Small intestine (tissue), 7 donors: Measurements from ENCODE around the gene BOLA3. TPM values are rescaled to one million over a fixed set of nuclear protein-coding genes. Genes with fewer than 3 reads are reported as not detected.

Experiments used
- DNase-seq, 2 donors: peaks; one replicate each; pipeline versions ENCODE4 v3.0.0 to v3.0.0-alpha.2; 2013
- FAIRE-seq: peaks from 2 replicates; lab custom pipeline; 2012; peaks lifted over from hg19 to GRCh38; lab: Jason Lieb, UNC
- H3K27ac ChIP-seq, 3 donors: one replicate each; pipeline ENCODE4 v1.5.1; 2013; ENCODE audit warnings: low read length in 2 of 3, mild to moderate bottlenecking in 2 of 3, control low read depth in 1 of 3, inconsistent platforms in 1 of 3, low read depth in 1 of 3, moderate library complexity in 1 of 3
- H3K27me3 ChIP-seq, 3 donors: one replicate each; pipeline ENCODE4 v1.6.1; 2013; ENCODE audit warnings: low read length in 3 of 3, inconsistent platforms in 1 of 3; ENCODE audit not compliant: control insufficient read depth in 3 of 3, insufficient read depth in 3 of 3
- H3K36me3 ChIP-seq, 3 donors: one replicate each; pipeline ENCODE4 v1.6.1; 2013; ENCODE audit warnings: low read length in 3 of 3, inconsistent platforms in 1 of 3, low read depth in 1 of 3, mild to moderate bottlenecking in 1 of 3, moderate library complexity in 1 of 3; ENCODE audit not compliant: control insufficient read depth in 3 of 3, insufficient read depth in 2 of 3
- H3K4me1 ChIP-seq, 3 donors: one replicate each; pipeline ENCODE4 v1.6.1; 2013; ENCODE audit warnings: low read length in 2 of 3, inconsistent platforms in 1 of 3, low read depth in 1 of 3, mild to moderate bottlenecking in 1 of 3, moderate library complexity in 1 of 3; ENCODE audit not compliant: control insufficient read depth in 3 of 3, insufficient read depth in 2 of 3
- H3K4me3 ChIP-seq, 3 donors: one replicate each; pipeline ENCODE4 v1.5.1; 2013; ENCODE audit warnings: low read length in 3 of 3, control low read depth in 1 of 3, inconsistent platforms in 1 of 3, low read depth in 1 of 3, mild to moderate bottlenecking in 1 of 3, moderate library complexity in 1 of 3
- H3K9me3 ChIP-seq, 2 donors: one replicate each; pipeline ENCODE4 v1.6.1; 2013; ENCODE audit warnings: low read depth in 1 of 2, low read length in 1 of 2; ENCODE audit not compliant: control insufficient read depth in 2 of 2, insufficient read depth in 1 of 2
- WGBS, 3 donors: extraction: QIAGEN DNeasy Blood & Tissue Kit; methylation state at CpG; one replicate each; pipeline ENCODE4 v1.1.7; 2013; 5-methylcytosine and 5-hydroxymethylcytosine counted together
- polyA plus RNA-seq, 4 donors: library from polyadenylated mRNA; stranded (reverse) in 3 of 4; unstranded in 1 of 4; fragments of 200-250 nt in 3 of 4; fragments of 120-200 nt in 1 of 4; gene quantifications; one replicate each; pipeline versions ENCODE4 v1.2.1 to v1.2.3, GENCODE V29; 2013
- donor health status: healthy with polysubstance abuse.
- donor health status: control.
- donor health status: control.
- donor health status: Bipolar disorder and iron deficiency.
- donor health status: healthy.

The BOLA3 gene
- polyA plus RNA-seq, 4 donors, result 26.4 to 75.8 (median 60.0) TPM

- FAIRE-seq (no peak), DNase-seq (no peak)
- 100% methylated on average over 1 of the region's 1 CpG for WGBS, 3 donors
- Histone ChIP-seq H3K27me3 (no peaks in the 10 kb centered on the region), H3K4me1 (no peaks in the 10 kb centered on the region), H3K36me3 (peaks cover 20 to 61% (median 24%) of the 10 kb centered on the region in 3 donors), H3K9me3 (no peaks in the 10 kb centered on the region), H3K27ac (no peak overlapping the region), H3K4me3 (no peak overlapping the region)
Observed at GRCh38 chr2:74164761-74165160, 17.0 kb upstream of the BOLA3 start.

GRCh38 chr2:74162951-74163350, 15.2 kb upstream of the BOLA3 start:
- Histone ChIP-seq H3K9me3 (no peaks in the 10 kb centered on the region), H3K27ac (no peak overlapping the region), H3K4me3 (no peak overlapping the region), H3K27me3 (no peaks in the 10 kb centered on the region), H3K4me1 (no peaks in the 10 kb centered on the region), H3K36me3 (peaks cover 18 to 61% (median 21%) of the 10 kb centered on the region in 3 donors)
- 92 to 98% (median 96%) methylated on average over 6 of the region's 6 CpGs for WGBS, 3 donors
- no peak for DNase-seq
- FAIRE-seq, result no peak

GRCh38 chr2:74155830-74156229, 8.1 kb upstream of the BOLA3 start:
- DNase-seq (no peak), FAIRE-seq (peak; percentile 67)
- Histone ChIP-seq H3K4me3 (no peak overlapping the region), H3K36me3 (peaks cover 4 to 40% (median 13%) of the 10 kb centered on the region in 3 donors), H3K4me1 (no peaks in the 10 kb centered on the region), H3K9me3 (no peaks in the 10 kb centered on the region), H3K27me3 (no peaks in the 10 kb centered on the region), H3K27ac (no peak overlapping the region)
- WGBS, 3 donors, result 85 to 90% (median 89%) methylated on average over 3 of the region's 3 CpGs

- FAIRE-seq, result no peak
- Histone ChIP-seq H3K4me3 (no peak overlapping the region), H3K27ac (no peak overlapping the region), H3K4me1 (peaks cover 0 to 6% (median 0%) of the 10 kb centered on the region in 3 donors), H3K27me3 (no peaks in the 10 kb centered on the region), H3K9me3 (no peaks in the 10 kb centered on the region), H3K36me3 (peaks cover 2 to 17% (median 7%) of the 10 kb centered on the region in 3 donors)
- no peak for DNase-seq
- WGBS, 3 donors, result 91 to 97% (median 95%) methylated on average over 2 of the region's 2 CpGs
Observed at GRCh38 chr2:74152954-74153353, 5.2 kb upstream of the BOLA3 start.

- no peaks in the 10 kb centered on the region for H3K27me3 ChIP-seq
- FAIRE-seq (no peak), DNase-seq (no peak)
- 87 to 93% (median 92%) methylated on average over 7 of the region's 7 CpGs for WGBS, 3 donors
- H3K4me1 ChIP-seq, result peaks cover 5 to 16% (median 8%) of the 10 kb centered on the region in 3 donors
- no peaks in the 10 kb centered on the region for H3K9me3 ChIP-seq
- H3K27ac ChIP-seq, result no peak overlapping the region
- peaks cover 0 to 14% (median 3%) of the 10 kb centered on the region in 3 donors for H3K36me3 ChIP-seq
- H3K4me3 ChIP-seq, result no peak overlapping the region
Observed at GRCh38 chr2:74149570-74150319, 2.0 kb upstream of the BOLA3 start.

- Histone ChIP-seq H3K27me3 (no peaks in the 10 kb centered on the region), H3K4me1 (peaks cover 5 to 16% (median 8%) of the 10 kb centered on the region in 3 donors), H3K36me3 (peaks cover 0 to 20% (median 2%) of the 10 kb centered on the region in 3 donors), H3K27ac (no peak overlapping the region), H3K9me3 (no peaks in the 10 kb centered on the region), H3K4me3 (no peak overlapping the region)
- FAIRE-seq (no peak), DNase-seq (no peak)
- WGBS, 3 donors, result 85 to 90% (median 86%) methylated on average over 5 of the region's 5 CpGs
Observed at GRCh38 chr2:74149247-74149525, 1.5 kb upstream of the BOLA3 start.

- Histone ChIP-seq H3K9me3 (no peaks in the 10 kb centered on the region), H3K27me3 (no peaks in the 10 kb centered on the region), H3K4me3 (peak overlapping the region in 2 of 3 donors; percentile 75 to 78), H3K27ac (peak overlapping the region; percentile 14 to 87 (median 78)), H3K4me1 (peaks cover 5 to 16% (median 8%) of the 10 kb centered on the region in 3 donors), H3K36me3 (peaks cover 0 to 17% (median 0%) of the 10 kb centered on the region in 3 donors)
- DNase-seq (no peak), FAIRE-seq (no peak)
- WGBS, 3 donors, result 51 to 70% (median 68%) methylated on average over 16 of the region's 16 CpGs
Observed at GRCh38 chr2:74148457-74149246, 940 bp upstream of the BOLA3 start.

- no peaks in the 10 kb centered on the region for H3K27me3 ChIP-seq
- DNase-seq (peak in 1 of 2 donors; percentile 45), FAIRE-seq (no peak)
- peaks cover 5 to 16% (median 8%) of the 10 kb centered on the region in 3 donors for H3K4me1 ChIP-seq
- no peaks in the 10 kb centered on the region for H3K9me3 ChIP-seq
- peaks cover 0 to 24% (median 0%) of the 10 kb centered on the region in 3 donors for H3K36me3 ChIP-seq
- H3K27ac ChIP-seq, result peak overlapping the region in 2 of 3 donors; percentile 26 to 62
- H3K4me3 ChIP-seq, result peak overlapping the region; percentile 75 to 78 (median 76)
- WGBS, 3 donors, result 3 to 7% (median 3%) methylated on average over 26 to 29 of the region's 29 CpGs
Observed at GRCh38 chr2:74146929-74147726, 584 bp downstream of the BOLA3 start.
